Occipital lobe (tissue), 2 donors: ENCODE data around the gene GADL1. TPM values are rescaled to one million over a fixed set of nuclear protein-coding genes. Genes with fewer than 3 reads are reported as not detected.

Source experiments
- DNase-seq: peaks from one replicate; lab custom pipeline; 2025; lab: John Stamatoyannopoulos, UW
- total RNA-seq: library from RNA; depleted of rRNA; stranded (reverse); fragments of >200 nt; gene quantifications from one replicate; pipeline ENCODE4 v1.2.3, GENCODE V29; 2014

Gene GADL1
- total RNA-seq, 1 donor from 2014 or later = 0.47 TPM

- DNase-seq = no peak
Measured at GRCh38 chr3:30811151-30811795, 83.2 kb downstream of the GADL1 start.

GRCh38 chr3:30810625-30811024 is 83.8 kb downstream of the GADL1 start:
- no peak for DNase-seq

- DNase-seq = no peak
Measured at GRCh38 chr3:30805695-30806094, 88.8 kb downstream of the GADL1 start.

GRCh38 chr3:30804984-30805383 is 89.5 kb downstream of the GADL1 start:
- no peak for DNase-seq

- no peak for DNase-seq
Measured at GRCh38 chr3:30795176-30795575, 99.3 kb downstream of the GADL1 start.

GRCh38 chr3:30793740-30794139 is 100.7 kb downstream of the GADL1 start:
- DNase-seq = no peak

GRCh38 chr3:30790150-30790549 is 104.3 kb downstream of the GADL1 start:
- DNase-seq = no peak

GRCh38 chr3:30786365-30786764 is 108.1 kb downstream of the GADL1 start:
- DNase-seq = no peak

GRCh38 chr3:30779686-30780287 is 114.7 kb downstream of the GADL1 start:
- DNase-seq = no peak

- DNase-seq = no peak
Measured at GRCh38 chr3:30778933-30779332, 115.5 kb downstream of the GADL1 start.

GRCh38 chr3:30777426-30778113 is 116.9 kb downstream of the GADL1 start:
- DNase-seq = no peak

- DNase-seq = no peak
Measured at GRCh38 chr3:30776186-30776815, 118.2 kb downstream of the GADL1 start.

GRCh38 chr3:30775040-30775439 is 119.4 kb downstream of the GADL1 start:
- no peak for DNase-seq

GRCh38 chr3:30774062-30774461 is 120.4 kb downstream of the GADL1 start:
- no peak for DNase-seq

GRCh38 chr3:30770387-30770786 is 124.1 kb downstream of the GADL1 start:
- DNase-seq = no peak

- peak; percentile 9 for DNase-seq
Measured at GRCh38 chr3:30768703-30769550, 125.5 kb downstream of the GADL1 start.

GRCh38 chr3:30768046-30768445 is 126.4 kb downstream of the GADL1 start:
- DNase-seq = no peak

- no peak for DNase-seq
Measured at GRCh38 chr3:30766522-30766921, 127.9 kb downstream of the GADL1 start.

- no peak for DNase-seq
Measured at GRCh38 chr3:30764891-30765290, 129.6 kb downstream of the GADL1 start.

- no peak for DNase-seq
Measured at GRCh38 chr3:30764281-30764680, 130.2 kb downstream of the GADL1 start.

- no peak for DNase-seq
Measured at GRCh38 chr3:30761374-30761773, 133.1 kb downstream of the GADL1 start.
